ENCODE data around the gene NPY5R.

The NPY5R gene

DNA sequence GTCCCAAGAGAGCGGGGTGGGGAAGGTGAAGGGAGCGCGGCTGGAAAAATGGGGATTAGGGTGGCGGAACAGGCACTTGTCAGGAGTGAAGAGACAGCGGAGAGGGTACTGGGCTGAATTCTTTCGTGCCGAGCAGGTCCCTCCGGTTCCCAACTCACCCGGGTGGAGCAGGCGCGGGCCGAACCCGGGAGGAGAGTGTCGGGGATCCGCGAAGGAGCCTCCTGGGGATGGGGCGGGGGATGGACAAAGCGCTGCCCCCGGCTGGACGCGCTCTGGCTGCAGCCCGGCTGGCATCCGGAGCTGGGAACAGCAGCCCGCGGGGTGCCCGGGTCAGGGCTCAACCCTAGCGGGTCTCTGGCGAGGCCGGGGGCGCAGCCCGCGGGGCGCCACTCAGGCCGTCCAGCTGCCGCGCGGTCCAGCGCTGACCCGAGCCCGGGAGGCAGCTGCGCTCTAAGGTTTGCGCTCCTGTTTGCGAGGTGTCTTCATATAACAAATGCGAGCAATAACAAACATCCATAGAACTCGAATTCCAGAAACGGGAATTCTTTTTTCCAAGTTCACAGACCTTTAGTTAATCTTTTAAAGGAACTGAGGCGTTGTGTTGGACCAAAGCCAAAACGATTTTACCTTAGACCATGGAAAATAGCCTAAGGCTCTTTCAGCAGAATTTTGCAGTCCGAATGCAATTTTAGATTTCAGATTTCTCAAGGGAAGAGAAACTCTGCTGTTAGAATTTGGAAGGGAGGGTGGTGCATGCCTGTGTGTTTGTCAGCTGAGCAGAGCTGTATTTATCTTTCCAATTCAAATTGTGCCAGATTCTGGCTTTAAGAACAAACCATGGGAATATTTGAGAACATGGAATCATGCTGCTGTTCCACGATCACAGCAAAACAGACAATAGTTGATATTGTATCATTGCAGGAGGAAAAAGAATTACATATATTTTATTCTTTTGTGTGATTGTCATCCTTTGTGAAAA, 744 bp downstream of the NPY5R start:
- Histone ChIP-seq H3K27ac (replicated peaks) (no peak overlapping the region), H3K27me3 (ENCODE audit: insufficient read depth, poor library complexity, severe bottlenecking) (peaks cover 36% of the 10 kb centered on the region), H3K4me3 (replicated peaks; ENCODE audit: insufficient read depth, low read length) (no peak overlapping the region)
- TF ChIP-seq, protein P1, sequence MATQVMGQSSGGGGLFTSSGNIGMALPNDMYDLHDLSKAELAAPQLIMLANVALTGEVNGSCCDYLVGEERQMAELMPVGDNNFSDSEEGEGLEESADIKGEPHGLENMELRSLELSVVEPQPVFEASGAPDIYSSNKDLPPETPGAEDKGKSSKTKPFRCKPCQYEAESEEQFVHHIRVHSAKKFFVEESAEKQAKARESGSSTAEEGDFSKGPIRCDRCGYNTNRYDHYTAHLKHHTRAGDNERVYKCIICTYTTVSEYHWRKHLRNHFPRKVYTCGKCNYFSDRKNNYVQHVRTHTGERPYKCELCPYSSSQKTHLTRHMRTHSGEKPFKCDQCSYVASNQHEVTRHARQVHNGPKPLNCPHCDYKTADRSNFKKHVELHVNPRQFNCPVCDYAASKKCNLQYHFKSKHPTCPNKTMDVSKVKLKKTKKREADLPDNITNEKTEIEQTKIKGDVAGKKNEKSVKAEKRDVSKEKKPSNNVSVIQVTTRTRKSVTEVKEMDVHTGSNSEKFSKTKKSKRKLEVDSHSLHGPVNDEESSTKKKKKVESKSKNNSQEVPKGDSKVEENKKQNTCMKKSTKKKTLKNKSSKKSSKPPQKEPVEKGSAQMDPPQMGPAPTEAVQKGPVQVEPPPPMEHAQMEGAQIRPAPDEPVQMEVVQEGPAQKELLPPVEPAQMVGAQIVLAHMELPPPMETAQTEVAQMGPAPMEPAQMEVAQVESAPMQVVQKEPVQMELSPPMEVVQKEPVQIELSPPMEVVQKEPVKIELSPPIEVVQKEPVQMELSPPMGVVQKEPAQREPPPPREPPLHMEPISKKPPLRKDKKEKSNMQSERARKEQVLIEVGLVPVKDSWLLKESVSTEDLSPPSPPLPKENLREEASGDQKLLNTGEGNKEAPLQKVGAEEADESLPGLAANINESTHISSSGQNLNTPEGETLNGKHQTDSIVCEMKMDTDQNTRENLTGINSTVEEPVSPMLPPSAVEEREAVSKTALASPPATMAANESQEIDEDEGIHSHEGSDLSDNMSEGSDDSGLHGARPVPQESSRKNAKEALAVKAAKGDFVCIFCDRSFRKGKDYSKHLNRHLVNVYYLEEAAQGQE (IDR thresholded peaks at IDR 0.05; ENCODE audit: insufficient replicate concordance, low read depth): no peak
- TF ChIP-seq, protein P2, sequence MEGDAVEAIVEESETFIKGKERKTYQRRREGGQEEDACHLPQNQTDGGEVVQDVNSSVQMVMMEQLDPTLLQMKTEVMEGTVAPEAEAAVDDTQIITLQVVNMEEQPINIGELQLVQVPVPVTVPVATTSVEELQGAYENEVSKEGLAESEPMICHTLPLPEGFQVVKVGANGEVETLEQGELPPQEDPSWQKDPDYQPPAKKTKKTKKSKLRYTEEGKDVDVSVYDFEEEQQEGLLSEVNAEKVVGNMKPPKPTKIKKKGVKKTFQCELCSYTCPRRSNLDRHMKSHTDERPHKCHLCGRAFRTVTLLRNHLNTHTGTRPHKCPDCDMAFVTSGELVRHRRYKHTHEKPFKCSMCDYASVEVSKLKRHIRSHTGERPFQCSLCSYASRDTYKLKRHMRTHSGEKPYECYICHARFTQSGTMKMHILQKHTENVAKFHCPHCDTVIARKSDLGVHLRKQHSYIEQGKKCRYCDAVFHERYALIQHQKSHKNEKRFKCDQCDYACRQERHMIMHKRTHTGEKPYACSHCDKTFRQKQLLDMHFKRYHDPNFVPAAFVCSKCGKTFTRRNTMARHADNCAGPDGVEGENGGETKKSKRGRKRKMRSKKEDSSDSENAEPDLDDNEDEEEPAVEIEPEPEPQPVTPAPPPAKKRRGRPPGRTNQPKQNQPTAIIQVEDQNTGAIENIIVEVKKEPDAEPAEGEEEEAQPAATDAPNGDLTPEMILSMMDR (IDR thresholded peaks at IDR 0.05; ENCODE audit: insufficient read depth, low read length): no peak
- no peak for TF ChIP-seq SPI1 (IDR thresholded peaks at IDR 0.05; ENCODE audit: borderline replicate concordance, low read depth)
- TF ChIP-seq GABPA (IDR thresholded peaks at IDR 0.05; ENCODE audit: low read depth): no peak
- TF ChIP-seq POLR2AphosphoS5 (IDR thresholded peaks at IDR 0.05; ENCODE audit: low read depth): no peak
- DNase-seq (ENCODE audit: low read depth in 1 of 2, low spot score in 1 of 2): no peak

- TF ChIP-seq POLR2AphosphoS5 (IDR thresholded peaks at IDR 0.05; ENCODE audit: low read depth) (no peak), SPI1 (IDR thresholded peaks at IDR 0.05; ENCODE audit: borderline replicate concordance, low read depth) (no peak), GABPA (IDR thresholded peaks at IDR 0.05; ENCODE audit: low read depth) (no peak)
- TF ChIP-seq, protein P2 (IDR thresholded peaks at IDR 0.05; ENCODE audit: insufficient read depth, low read length): no peak
- TF ChIP-seq, protein P1 (IDR thresholded peaks at IDR 0.05; ENCODE audit: insufficient replicate concordance, low read depth): no peak
These were observed 7.0 kb downstream of the NPY5R start for GRCh38 chr4:163350672-163351071.

GRCh38 chr4:163353054-163353453, 9.4 kb downstream of the NPY5R start:
- TF ChIP-seq, protein P1 (IDR thresholded peaks at IDR 0.05; ENCODE audit: insufficient replicate concordance, low read depth): no peak
- H3K4me3 ChIP-seq (replicated peaks; ENCODE audit: insufficient read depth, low read length): no peak overlapping the region
- no peak for DNase-seq (ENCODE audit: low read depth in 1 of 2, low spot score in 1 of 2)
- no peaks in the 10 kb centered on the region for H3K27me3 ChIP-seq (ENCODE audit: insufficient read depth, poor library complexity, severe bottlenecking)
- no peak overlapping the region for H3K27ac ChIP-seq (replicated peaks)

More at GRCh38 chr4:163350672-163351071, 7.0 kb downstream of the NPY5R start:
- H3K27me3 ChIP-seq (ENCODE audit: insufficient read depth, poor library complexity, severe bottlenecking): no peaks in the 10 kb centered on the region
- no peak for DNase-seq (ENCODE audit: low read depth in 1 of 2, low spot score in 1 of 2)
- H3K27ac ChIP-seq (replicated peaks): no peak overlapping the region
- no peak overlapping the region for H3K4me3 ChIP-seq (replicated peaks; ENCODE audit: insufficient read depth, low read length)

Data from HL-60 (cell line).